Heart left ventricle (tissue), 16 donors: ENCODE results near the gene AKT2. TPM values are rescaled to one million over a fixed set of nuclear protein-coding genes. Genes with fewer than 3 reads are reported as not detected.
"Not testable (repeated sequence)": the region's sequence is repeated elsewhere in the genome, so short reads cannot be mapped to it uniquely, and the experiment has no call there.

ENCODE experiments used
- ATAC-seq, 4 donors: fragments of 200-7000 bp; cut with Tn5 transposase; one replicate each; pipeline ENCODE4 v1.9.1; 2020 to 2022; ENCODE audit warnings: moderate library complexity in 4 of 4, mild to moderate bottlenecking in 3 of 4, moderate number of reproducible peaks in 1 of 4
- DNase-seq, 5 donors: peaks; one replicate each; pipeline ENCODE4 v3.0.0-alpha.2; 2020
- H3K27ac ChIP-seq, 12 donors: fragments of 200-600 bp; sonication (generic) in 4 of 12; one replicate each; pipeline versions ENCODE4 v1.5.0 to v1.8.0; 2016 to 2022; ENCODE audit warnings: mild to moderate bottlenecking in 2 of 12
- H3K27me3 ChIP-seq, 9 donors: fragments of 200-600 bp; sonication (generic) in 2 of 9; one replicate each; pipeline versions ENCODE4 v1.5.1 to v1.8.0; 2016 to 2022; ENCODE audit warnings: mild to moderate bottlenecking in 3 of 9
- H3K36me3 ChIP-seq, 9 donors: fragments of 200-600 bp; sonication (generic) in 2 of 9; one replicate each; pipeline versions ENCODE4 v1.5.0 to v1.8.0; 2018 to 2022; ENCODE audit warnings: mild to moderate bottlenecking in 2 of 9
- H3K4me1 ChIP-seq, 12 donors: fragments of 200-600 bp; sonication (generic) in 4 of 12; one replicate each; pipeline versions ENCODE4 v1.5.0 to v1.8.0; 2016 to 2022; ENCODE audit warnings: mild to moderate bottlenecking in 3 of 12
- H3K4me3 ChIP-seq, 12 donors: fragments of 200-600 bp; sonication (generic) in 4 of 12; one replicate each; pipeline versions ENCODE4 v1.5.0 to v1.8.0; 2017 to 2022; ENCODE audit warnings: mild to moderate bottlenecking in 9 of 12, moderate library complexity in 4 of 12
- H3K9me3 ChIP-seq, 12 donors: fragments of 200-600 bp; sonication (generic) in 4 of 12; one replicate each; pipeline versions ENCODE4 v1.5.0 to v1.8.0; 2016 to 2022; ENCODE audit warnings: mild to moderate bottlenecking in 1 of 12
- CTCF ChIP-seq, 12 donors: fragments of 200-600 bp; sonication (generic) in 4 of 12; IDR thresholded peaks; one replicate each; pipeline versions ENCODE4 v1.5.0 to v1.8.0; 2018 to 2022; ENCODE audit warnings: antibody characterized with exemption in 12 of 12, mild to moderate bottlenecking in 5 of 12
- POLR2A ChIP-seq, 2 donors: fragments of 450-650 bp; IDR thresholded peaks; one replicate each; pipeline ENCODE4 v1.6.1; 2017; ENCODE audit warnings: antibody characterized with exemption in 2 of 2, mild to moderate bottlenecking in 2 of 2, moderate library complexity in 2 of 2
- WGBS, 4 donors: extraction: QIAGEN DNeasy Blood & Tissue Kit in 2 of 4; methylation state at CpG; one replicate each; pipeline versions ENCODE4 v1.1.5 to v1.1.7; 2013 to 2018; 5-methylcytosine and 5-hydroxymethylcytosine counted together
- intact Hi-C, 10 donors: fragments of 100-400 bp; cut with DNase I; formaldehyde crosslinking; loops; one replicate each; pipeline versions ENCODE4 v1.11.1 to v1.14.2; 2022
- polyA plus RNA-seq, 2 donors: library from polyadenylated mRNA; stranded (reverse); fragments of 200-250 nt; gene quantifications; one replicate each; pipeline ENCODE4 v1.2.3, GENCODE V29; 2013
- total RNA-seq, 9 donors: library from RNA; depleted of rRNA in 2 of 9; stranded (reverse); fragments of >200 nt in 2 of 9; fragmentation: NEBNext Ultra II Directional in 3 of 9; extraction: Animal tissue kit (Norgen Biotek cat#: 25700) in 3 of 9; gene quantifications; one replicate each; pipeline versions ENCODE4 v1.1.0 to v1.2.4, GENCODE V29; 2016 to 2023
- donor health status: ischemic (EF 13 %, LVEDD 7.1; RV severe dilation, severe dysfunction).
- donor health status: healthy with polysubstance abuse.
- donor health status: DM: no; HTN: yes; CAD: no.
- donor health status: DM: no; HTN: no; CAD: no.
- donor health status: ischemic (EF 25% LVEDD 6.9; RV normal size, moderate dysfunction).
- donor health status: ischemic (EF 25% LVEDD 5.7; RV mildly dilated, moderate dysfunction).
- donor health status: healthy.
- donor health status: DM: yes; HTN: yes; CAD: no.
- donor health status: ischemic (EF 35%, LVEDD 5.7; RV mildly dilated, moderate dysfunction).
- donor health status: nonischemic (EF 11% LVEDD 7.7; RV severe dilation, severe dysfunction).
- donor health status: DM: yes; HTN: yes; CAD: no.
- donor health status: PGD.
- donor health status: ischemic (EF 29% LVEDD 5.4; RV normal size, mild dysfunction).
- donor health status: nonischemic (EF 23%, LVEDD 6.1; RV moderate dilation, normal function).

The AKT2 gene
- total and polyA plus RNA-seq, 11 donors = 71.0 to 132 (median 112) TPM

- peaks cover 25 to 69% (median 53%) of the 10 kb centered on the region in 9 donors for H3K27me3 ChIP-seq
- no peaks in the 10 kb centered on the region for H3K9me3 ChIP-seq
- DNase-seq (no peak), ATAC-seq (peak in 1 of 4 donors; percentile 15)
- TF ChIP-seq CTCF (IDR thresholded peaks at IDR 0.05) = no peak
- no peak for TF ChIP-seq POLR2A (IDR thresholded peaks at IDR 0.05)
- H3K4me3 ChIP-seq = no peak overlapping the region
- H3K27ac ChIP-seq = no peak overlapping the region
- intact Hi-C loops = loop anchor here in 5 of 10 donors (2.0 to 10.0 kb wide), 4 partner anchors 77 to 427 kb away; no protein-coding TSS in a partner anchor
- H3K36me3 ChIP-seq = no peaks in the 10 kb centered on the region
- peaks cover 0 to 23% (median 0%) of the 10 kb centered on the region in 12 donors for H3K4me1 ChIP-seq
- WGBS, 4 donors = 19 to 37% (median 25%) methylated on average over 8 of the region's 8 CpGs
Measured at GRCh38 chr19:40219721-40220276, 65.3 kb downstream of the AKT2 start.

- H3K4me3 ChIP-seq, H3K9me3 ChIP-seq, ATAC-seq, DNase-seq, H3K36me3 ChIP-seq, intact Hi-C loops, H3K27ac ChIP-seq: not testable (repeated sequence)
- 74 to 85% (median 84%) methylated on average over 4 of the region's 4 CpGs for WGBS, 4 donors
- H3K27me3 ChIP-seq = peaks cover 22 to 62% (median 47%) of the 10 kb centered on the region in 9 donors
- H3K4me1 ChIP-seq = peaks cover 0 to 23% (median 0%) of the 10 kb centered on the region in 12 donors
Measured at GRCh38 chr19:40219029-40219428, 66.1 kb downstream of the AKT2 start.

- Histone ChIP-seq H3K36me3 (no peaks in the 10 kb centered on the region), H3K27me3 (peaks cover 22 to 53% (median 39%) of the 10 kb centered on the region in 9 donors), H3K4me3 (no peak within 1 kb of the TSS), H3K9me3 (no peaks in the 10 kb centered on the region), H3K4me1 (peaks cover 0 to 16% (median 0%) of the 10 kb centered on the region in 12 donors), H3K27ac (no peak within 1 kb of the TSS)
- WGBS, 4 donors = 3 to 6% (median 4%) methylated on average over 25 to 75 of the region's 75 CpGs
- no peak for TF ChIP-seq CTCF (IDR thresholded peaks at IDR 0.05)
- TF ChIP-seq POLR2A (IDR thresholded peaks at IDR 0.05) = no peak
- peak in 1 of 5 donors; percentile 64 for DNase-seq
- ATAC-seq = peak in 2 of 4 donors; percentile 24 to 28
- intact Hi-C loops = no loop called here
Measured at GRCh38 chr19:40217934-40218890, 66.9 kb downstream of the AKT2 start, which contains the start of gene TTC9B. Gene TTC9B (minus strand): TSS chr19:40218384. CDS start chr19:40218381, 3 bp downstream.

GRCh38 chr19:40217027-40217810, 67.9 kb downstream of the AKT2 start:
- Histone ChIP-seq H3K9me3 (no peaks in the 10 kb centered on the region), H3K36me3 (peaks cover 0 to 5% (median 0%) of the 10 kb centered on the region in 9 donors), H3K27ac (no peak overlapping the region), H3K4me1 (peaks cover 0 to 13% (median 0%) of the 10 kb centered on the region in 12 donors), H3K4me3 (no peak overlapping the region), H3K27me3 (peaks cover 22 to 47% (median 33%) of the 10 kb centered on the region in 9 donors)
- peak in 5 of 12 donors; percentile 7 to 31 (median 27) for TF ChIP-seq CTCF (IDR thresholded peaks at IDR 0.05)
- no peak for TF ChIP-seq POLR2A (IDR thresholded peaks at IDR 0.05)
- ATAC-seq = no peak
- WGBS, 4 donors = 8 to 14% (median 10%) methylated on average over 27 to 54 of the region's 54 CpGs
- intact Hi-C loops = no loop called here
- DNase-seq = no peak
